Fibroblast of lung (primary cell): ENCODE data around the gene DENND1A. TPM values are rescaled to one million over a fixed set of nuclear protein-coding genes. Genes with fewer than 3 reads are reported as not detected.

Experiments used
- DNase-seq, 2 donors: peaks; one replicate each; pipeline versions ENCODE4 v3.0.0 to v3.0.0-alpha.2; 2010; ENCODE audit warnings: low read depth in 2 of 2
- H2AFZ ChIP-seq: 2 replicates; pipeline ENCODE4 v1.5.1; 2012; ENCODE audit warnings: low read length, control low read depth, inconsistent platforms
- H3K27ac ChIP-seq: 2 replicates; pipeline ENCODE4 v1.5.1; 2011; ENCODE audit warnings: low read length, control low read depth; ENCODE audit not compliant: insufficient read depth
- H3K27me3 ChIP-seq: 2 replicates; pipeline ENCODE4 v1.5.1; 2011; ENCODE audit warnings: mild to moderate bottlenecking, low read length; ENCODE audit not compliant: control insufficient read depth, insufficient read depth
- H3K36me3 ChIP-seq: 2 replicates; pipeline ENCODE4 v1.5.1; 2011; ENCODE audit warnings: low read length; ENCODE audit not compliant: control insufficient read depth, insufficient read depth
- H3K4me1 ChIP-seq: 2 replicates; pipeline ENCODE4 v1.5.1; 2011; ENCODE audit warnings: low read length; ENCODE audit not compliant: control insufficient read depth, insufficient read depth; ENCODE audit errors: extremely low read depth
- H3K4me2 ChIP-seq: 2 replicates; pipeline ENCODE4 v1.5.1; 2011; ENCODE audit warnings: low read length, control low read depth; ENCODE audit not compliant: insufficient read depth; ENCODE audit errors: extremely low read depth
- H3K4me3 ChIP-seq, 4 experiments: fragments of 200-600 bp in 1 of 4; sonication (generic) in 1 of 4; replicated peaks in 1 of 4; 2 replicates each; pipeline ENCODE4 v1.5.1; 2011 to 2016; ENCODE audit warnings: low read length in 4 of 4, low read depth in 3 of 4, mild to moderate bottlenecking in 3 of 4, control low read depth in 2 of 4, inconsistent platforms in 1 of 4, mixed read lengths in 1 of 4; ENCODE audit not compliant: insufficient read depth in 1 of 4; ENCODE audit errors: control extremely low read depth in 1 of 4
- H3K79me2 ChIP-seq: 2 replicates; pipeline ENCODE4 v1.5.1; 2012; ENCODE audit warnings: mild to moderate bottlenecking, low read length, inconsistent platforms; ENCODE audit not compliant: control insufficient read depth, insufficient read depth
- H3K9ac ChIP-seq: 2 replicates; pipeline ENCODE4 v1.5.1; 2011; ENCODE audit warnings: mild to moderate bottlenecking, low read length, control low read depth; ENCODE audit not compliant: insufficient read depth
- H3K9me3 ChIP-seq: 2 replicates; pipeline ENCODE4 v1.5.1; 2012; ENCODE audit warnings: low read depth, low read length; ENCODE audit not compliant: control insufficient read depth, insufficient read depth
- H4K20me1 ChIP-seq: 2 replicates; pipeline ENCODE4 v1.5.1; 2011; ENCODE audit warnings: low read length; ENCODE audit not compliant: control insufficient read depth, insufficient read depth; ENCODE audit errors: extremely low read depth
- EZH2 ChIP-seq: IDR thresholded peaks from 2 replicates; pipeline ENCODE4 v1.5.1; 2012; ENCODE audit warnings: low read length, control low read depth, mild to moderate bottlenecking; ENCODE audit errors: missing control alignments
- polyA plus RNA-seq, 2 donors: library from polyadenylated mRNA; depleted of rRNA in 1 of 2; stranded (reverse) in 1 of 2; unstranded in 1 of 2; fragments of >200 nt; gene quantifications; 2 replicates each; pipeline ENCODE4 v1.2.1, GENCODE V29; 2011 to 2012; ENCODE audit warnings: missing spikeins in 1 of 2
- total RNA-seq: library from RNA; depleted of rRNA; stranded (reverse); fragments of >200 nt; gene quantifications from 2 replicates; pipeline ENCODE4 v1.2.1, GENCODE V29; 2014
- TF ChIP-seq, protein P1 (sequence below), 2 donors: IDR thresholded peaks in 1 of 2; conservative IDR thresholded peaks in 1 of 2; 1 replicate in 1 of 2; 2 replicates in 1 of 2; pipeline ENCODE4 v1.5.1; 2011 to 2012; ENCODE audit warnings: low read length in 2 of 2, control low read depth in 1 of 2, inconsistent platforms in 1 of 2, low read depth in 1 of 2, mild to moderate bottlenecking in 1 of 2

Gene DENND1A
- total and polyA plus RNA-seq, 2 donors (not counting 1 experiment from before 2014, with no cell fraction given), result 13.0 to 18.3 TPM

DNA sequence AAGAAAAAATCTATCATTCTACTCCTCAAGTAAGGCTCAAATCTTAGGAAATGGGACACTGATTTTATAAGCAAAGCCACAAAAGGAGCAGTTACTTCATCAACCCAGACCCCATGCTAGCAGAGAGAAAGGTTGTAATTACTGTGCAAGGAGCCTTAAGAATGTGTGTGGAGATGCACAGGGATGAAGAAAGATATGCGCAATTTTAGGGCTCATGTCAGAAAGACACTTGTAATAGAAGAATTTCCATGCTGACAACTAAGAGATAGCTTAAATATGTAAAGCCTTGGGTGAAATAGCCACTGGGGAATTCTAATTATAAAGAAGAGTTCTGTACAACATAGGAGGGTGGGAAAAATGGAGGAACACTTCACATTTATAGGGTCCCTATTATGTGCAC, 432.1 kb downstream of the DENND1A start:
- Histone ChIP-seq H3K9ac (no peak overlapping the region), H2AFZ (no peak overlapping the region), H3K4me1 (no peaks in the 10 kb centered on the region), H3K79me2 (no peaks in the 10 kb centered on the region), H3K27me3 (no peaks in the 10 kb centered on the region), H3K4me3 (no peak overlapping the region), H3K27ac (no peak overlapping the region), H4K20me1 (no peaks in the 10 kb centered on the region), H3K9me3 (no peaks in the 10 kb centered on the region), H3K36me3 (no peaks in the 10 kb centered on the region), H3K4me2 (no peak overlapping the region)
- TF ChIP-seq, protein P1, sequence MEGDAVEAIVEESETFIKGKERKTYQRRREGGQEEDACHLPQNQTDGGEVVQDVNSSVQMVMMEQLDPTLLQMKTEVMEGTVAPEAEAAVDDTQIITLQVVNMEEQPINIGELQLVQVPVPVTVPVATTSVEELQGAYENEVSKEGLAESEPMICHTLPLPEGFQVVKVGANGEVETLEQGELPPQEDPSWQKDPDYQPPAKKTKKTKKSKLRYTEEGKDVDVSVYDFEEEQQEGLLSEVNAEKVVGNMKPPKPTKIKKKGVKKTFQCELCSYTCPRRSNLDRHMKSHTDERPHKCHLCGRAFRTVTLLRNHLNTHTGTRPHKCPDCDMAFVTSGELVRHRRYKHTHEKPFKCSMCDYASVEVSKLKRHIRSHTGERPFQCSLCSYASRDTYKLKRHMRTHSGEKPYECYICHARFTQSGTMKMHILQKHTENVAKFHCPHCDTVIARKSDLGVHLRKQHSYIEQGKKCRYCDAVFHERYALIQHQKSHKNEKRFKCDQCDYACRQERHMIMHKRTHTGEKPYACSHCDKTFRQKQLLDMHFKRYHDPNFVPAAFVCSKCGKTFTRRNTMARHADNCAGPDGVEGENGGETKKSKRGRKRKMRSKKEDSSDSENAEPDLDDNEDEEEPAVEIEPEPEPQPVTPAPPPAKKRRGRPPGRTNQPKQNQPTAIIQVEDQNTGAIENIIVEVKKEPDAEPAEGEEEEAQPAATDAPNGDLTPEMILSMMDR (conservative IDR thresholded peaks at IDR 0.05 in 1 of 2, IDR thresholded peaks at IDR 0.05 in 1 of 2; ENCODE audit: low read depth in 1 of 2, low read length in 2 of 2), result no peak
- TF ChIP-seq EZH2, result no peak
- no peak for DNase-seq

DNA sequence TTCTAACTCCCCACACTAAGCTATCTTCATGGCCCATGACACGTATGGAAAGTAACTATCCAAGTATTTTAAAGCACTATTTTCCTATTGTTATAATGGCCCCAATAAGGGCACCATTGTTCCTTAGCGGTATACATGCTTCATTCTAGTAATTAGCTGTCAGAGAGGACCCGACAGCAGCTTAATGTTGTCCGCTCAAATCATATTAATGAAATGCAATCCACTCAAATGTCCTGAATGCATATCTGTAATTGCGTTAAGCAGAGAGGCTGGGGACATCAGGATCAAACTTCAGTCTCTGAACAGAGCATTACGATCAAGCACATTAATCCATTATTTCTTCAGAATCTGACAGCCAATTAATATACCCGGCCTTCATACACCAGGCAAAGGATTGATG, 434.2 kb downstream of the DENND1A start:
- Histone ChIP-seq H3K79me2 (no peaks in the 10 kb centered on the region), H3K9ac (no peak overlapping the region), H2AFZ (no peak overlapping the region), H4K20me1 (no peaks in the 10 kb centered on the region), H3K4me1 (no peaks in the 10 kb centered on the region), H3K4me2 (no peak overlapping the region), H3K36me3 (no peaks in the 10 kb centered on the region), H3K9me3 (no peaks in the 10 kb centered on the region), H3K4me3 (no peak overlapping the region), H3K27ac (no peak overlapping the region), H3K27me3 (no peaks in the 10 kb centered on the region)
- no peak for TF ChIP-seq EZH2
- TF ChIP-seq, protein P1 (conservative IDR thresholded peaks at IDR 0.05 in 1 of 2, IDR thresholded peaks at IDR 0.05 in 1 of 2; ENCODE audit: low read depth in 1 of 2, low read length in 2 of 2), result no peak
- no peak for DNase-seq

DNA sequence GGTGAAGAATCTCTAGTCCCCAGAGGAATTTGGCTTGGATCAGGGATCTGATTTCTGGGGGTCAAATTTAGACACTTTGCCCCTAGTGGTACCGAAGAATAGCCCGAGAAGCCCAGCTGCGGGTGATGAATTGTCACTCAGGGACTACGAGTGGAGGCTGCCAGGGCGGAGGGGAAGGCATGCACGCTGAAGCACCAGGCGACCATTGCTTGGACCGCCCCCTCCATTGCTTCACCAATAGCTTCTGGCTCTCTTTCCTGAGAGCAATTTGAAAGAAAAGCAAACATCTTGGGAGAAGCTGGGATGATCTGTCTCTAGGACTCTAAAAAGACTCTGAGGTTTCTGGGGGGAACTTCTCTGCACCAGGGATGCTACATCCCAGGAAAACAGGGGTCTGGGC, 436.3 kb downstream of the DENND1A start:
- Histone ChIP-seq H3K9ac (no peak overlapping the region), H3K4me2 (no peak overlapping the region), H3K27me3 (no peaks in the 10 kb centered on the region), H3K4me3 (no peak overlapping the region), H3K9me3 (no peaks in the 10 kb centered on the region), H3K36me3 (no peaks in the 10 kb centered on the region), H3K27ac (no peak overlapping the region), H4K20me1 (no peaks in the 10 kb centered on the region), H3K4me1 (no peaks in the 10 kb centered on the region), H3K79me2 (no peaks in the 10 kb centered on the region), H2AFZ (no peak overlapping the region)
- TF ChIP-seq EZH2, result no peak
- TF ChIP-seq, protein P1 (conservative IDR thresholded peaks at IDR 0.05 in 1 of 2, IDR thresholded peaks at IDR 0.05 in 1 of 2; ENCODE audit: low read depth in 1 of 2, low read length in 2 of 2), result no peak
- no peak for DNase-seq
